Measurements from ENCODE around the gene POLR2M.

The POLR2M gene

DNA sequence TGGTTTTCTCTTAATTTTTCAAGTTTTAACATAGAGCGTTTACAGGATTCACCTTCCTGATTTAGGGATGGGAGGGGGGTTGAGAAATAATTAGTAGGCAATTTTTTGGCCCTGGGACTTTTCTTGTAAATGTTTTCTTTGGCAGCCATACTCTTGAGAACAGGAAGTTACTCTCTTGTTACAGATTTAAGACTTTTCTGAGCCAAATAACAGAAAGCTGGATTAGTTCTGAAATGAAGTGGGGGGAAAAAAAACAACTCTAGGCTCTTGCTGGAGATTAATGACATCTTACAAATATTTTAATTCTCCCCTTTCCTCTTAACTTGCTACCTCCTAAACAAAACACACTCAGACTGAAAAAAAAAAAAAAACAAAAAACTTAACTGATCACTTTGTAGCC, 13.8 kb upstream of the POLR2M start:
- DNase-seq, result no peak

- no peak for DNase-seq
Measured at GRCh38 chr15:57694279-57694678, 12.2 kb upstream of the POLR2M start.

DNA sequence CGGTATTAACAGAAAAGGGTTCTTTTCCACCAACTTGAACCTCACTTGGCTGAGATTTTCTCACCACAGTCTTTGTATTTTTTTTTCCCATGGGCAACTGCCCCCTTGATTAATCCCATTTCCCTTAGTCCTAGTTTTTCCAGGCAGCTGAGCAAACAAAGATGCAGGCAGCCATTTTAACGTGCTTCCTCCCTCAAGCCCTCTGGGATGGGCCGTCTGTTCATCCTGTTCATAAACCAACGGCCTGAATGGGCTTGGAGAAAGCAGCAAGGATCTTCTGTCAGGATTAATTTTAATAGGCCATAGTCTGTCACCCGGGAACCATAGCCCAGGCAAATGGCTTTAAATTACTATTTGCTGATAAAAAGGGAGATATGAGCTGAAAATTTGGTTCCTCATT, 10.4 kb upstream of the POLR2M start:
- DNase-seq, result no peak

DNA sequence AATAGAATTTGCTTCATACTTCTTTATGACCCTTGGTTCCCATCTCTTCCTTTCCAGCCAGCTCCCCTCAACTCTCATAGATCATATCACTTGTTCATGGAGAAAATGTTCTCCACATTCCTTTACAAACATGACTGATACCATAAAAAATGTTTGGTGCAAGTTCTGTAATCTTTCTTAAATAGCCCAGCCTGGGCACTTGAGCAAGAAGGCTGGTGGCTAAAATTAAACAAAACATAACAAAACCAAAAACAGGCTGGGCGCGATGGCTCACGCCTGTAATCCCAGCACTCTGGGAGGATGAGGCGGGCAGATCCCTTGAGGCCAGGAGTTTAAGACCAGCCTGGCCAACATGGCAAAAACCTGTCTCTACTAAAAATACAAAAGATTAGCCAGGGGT, 8.9 kb upstream of the POLR2M start:
- DNase-seq, result no peak

- no peak for DNase-seq
Measured at GRCh38 chr15:57698243-57698642, 8.3 kb upstream of the POLR2M start.

GRCh38 chr15:57698991-57699390, 7.5 kb upstream of the POLR2M start:
- no peak for DNase-seq

DNA sequence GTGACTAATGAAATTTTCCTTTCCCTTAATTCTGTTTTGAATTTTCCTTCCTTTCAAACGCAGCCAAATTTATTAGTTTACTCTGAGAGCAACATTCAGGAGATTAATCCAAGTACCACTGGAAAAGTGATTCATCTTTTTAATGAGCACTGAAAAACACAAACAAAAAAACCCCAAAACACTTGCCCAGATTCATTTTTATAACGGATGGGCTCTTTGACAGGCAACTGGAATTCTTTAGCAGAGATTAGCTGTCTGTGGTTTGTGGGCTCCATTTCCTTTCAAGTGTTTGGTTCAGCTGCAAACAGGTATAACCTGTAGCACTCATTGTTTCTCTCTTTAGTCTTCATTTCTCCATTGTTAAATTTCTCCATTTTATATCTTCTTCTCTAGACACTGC, 3.1 kb upstream of the POLR2M start:
- DNase-seq, result no peak

- DNase-seq, result no peak
Measured at GRCh38 chr15:57704441-57704840, 2.1 kb upstream of the POLR2M start.

GRCh38 chr15:57705746-57706404, 639 bp upstream of the POLR2M start:
- DNase-seq, result no peak

DNA sequence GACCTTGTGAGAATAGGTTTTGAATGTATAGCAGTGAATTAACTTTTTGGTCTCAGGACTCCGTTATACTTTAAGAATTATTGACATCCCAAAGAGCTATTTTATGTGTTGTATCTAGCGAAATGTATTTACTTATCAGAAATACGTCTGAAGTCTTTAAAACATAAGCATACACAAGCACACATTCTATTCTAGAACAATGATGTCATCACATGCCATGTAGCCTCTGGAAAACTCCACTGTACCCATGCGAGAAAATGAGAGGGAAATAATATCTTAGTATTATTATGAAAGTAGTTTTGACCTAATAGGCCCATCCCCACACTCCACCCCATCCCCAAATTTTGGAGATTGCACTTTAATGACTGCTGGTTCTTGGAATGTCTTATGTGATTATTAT, 1.5 kb downstream of the POLR2M start:
- DNase-seq, result no peak

DNA sequence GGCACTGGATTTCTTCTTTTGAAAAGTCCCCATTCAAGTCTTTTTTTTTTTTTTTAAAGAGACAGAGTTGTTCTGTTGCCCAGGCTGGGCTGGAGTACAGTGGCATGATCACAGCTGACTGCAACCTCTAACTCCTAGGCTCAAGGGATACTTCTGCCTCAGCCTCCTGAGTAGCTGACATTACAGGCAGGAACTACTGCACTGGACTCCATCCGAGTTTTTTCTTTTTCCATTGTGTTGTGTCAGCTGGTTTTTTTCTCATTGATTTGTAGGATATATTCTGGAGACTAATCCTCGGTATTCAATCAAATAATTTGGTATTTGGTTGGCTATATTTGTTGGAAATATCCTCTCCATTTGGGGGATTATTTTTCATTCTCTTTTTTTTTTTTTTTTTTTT, 11.8 kb downstream of the POLR2M start:
- no peak for DNase-seq

DNA sequence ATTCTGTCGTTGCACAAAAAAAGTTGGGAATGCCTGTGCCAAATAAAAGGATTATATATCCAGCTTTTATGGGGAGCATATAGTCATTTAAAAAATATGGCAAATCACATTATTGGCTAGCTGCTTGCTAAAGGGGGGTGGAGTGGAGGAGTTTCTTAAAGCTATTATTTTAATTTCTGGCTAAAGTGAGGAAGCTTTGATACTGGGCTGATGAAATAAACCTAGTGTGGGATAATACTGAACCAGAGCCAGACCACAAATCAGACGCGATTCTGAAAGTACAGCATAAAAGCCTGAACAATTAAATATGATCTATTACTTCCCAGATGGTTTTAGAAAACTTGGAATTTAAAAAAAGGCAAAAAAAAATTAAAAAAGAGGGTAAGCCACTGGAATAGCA, 14.4 kb downstream of the POLR2M start:
- DNase-seq, result no peak

- no peak for DNase-seq
Measured at GRCh38 chr15:57726411-57726810, 19.9 kb downstream of the POLR2M start.

DNA sequence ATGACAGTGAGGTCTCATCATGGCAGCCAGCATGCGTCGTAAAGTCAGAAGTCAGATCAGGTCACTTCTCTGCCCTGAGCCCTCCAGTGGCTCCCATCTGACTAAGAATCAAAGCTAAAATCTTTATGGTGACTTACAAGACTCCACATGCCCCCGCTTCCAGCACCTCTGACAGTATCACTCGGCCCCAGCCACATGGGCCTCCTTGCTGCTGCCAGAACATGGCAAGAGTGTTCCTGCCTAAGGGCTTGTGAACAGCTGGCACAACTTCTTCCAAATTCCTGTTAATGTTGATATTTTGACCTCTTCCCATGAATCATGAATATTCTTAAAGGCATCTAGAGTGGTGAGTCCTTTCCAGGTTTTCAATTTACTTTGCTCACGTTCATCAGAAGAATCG, 20.5 kb downstream of the POLR2M start:
- DNase-seq, result no peak

- no peak for DNase-seq
Measured at GRCh38 chr15:57728436-57728835, 21.9 kb downstream of the POLR2M start.

- DNase-seq, result no peak
Measured at GRCh38 chr15:57730876-57731275, 24.4 kb downstream of the POLR2M start.

GRCh38 chr15:57731530-57732103, 25.1 kb downstream of the POLR2M start:
- DNase-seq, result no peak

GRCh38 chr15:57732526-57733331, 26.2 kb downstream of the POLR2M start:
- DNase-seq, result no peak

- DNase-seq, result no peak
Measured at GRCh38 chr15:57734860-57735259, 28.3 kb downstream of the POLR2M start.

DNA sequence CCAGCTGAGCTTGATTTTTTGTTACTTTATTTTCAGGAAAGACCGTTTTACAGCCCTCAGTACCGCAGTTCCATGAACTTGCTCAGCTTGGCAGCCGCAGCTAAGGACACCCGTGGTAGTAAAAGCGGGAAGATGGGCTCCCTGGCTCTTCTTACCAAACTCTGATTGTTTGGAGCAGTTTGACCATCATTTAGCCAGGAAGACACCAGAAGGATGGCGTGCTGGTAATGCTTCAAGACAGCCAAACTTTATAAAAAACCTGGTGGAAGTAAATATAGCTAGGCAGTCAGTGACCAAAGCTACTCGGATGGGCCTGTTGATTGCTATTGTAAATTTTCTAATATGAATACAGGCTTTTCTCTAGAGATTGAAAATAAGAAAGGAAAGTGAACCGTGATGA, 28.9 kb downstream of the POLR2M start:
- DNase-seq, result no peak

DNA sequence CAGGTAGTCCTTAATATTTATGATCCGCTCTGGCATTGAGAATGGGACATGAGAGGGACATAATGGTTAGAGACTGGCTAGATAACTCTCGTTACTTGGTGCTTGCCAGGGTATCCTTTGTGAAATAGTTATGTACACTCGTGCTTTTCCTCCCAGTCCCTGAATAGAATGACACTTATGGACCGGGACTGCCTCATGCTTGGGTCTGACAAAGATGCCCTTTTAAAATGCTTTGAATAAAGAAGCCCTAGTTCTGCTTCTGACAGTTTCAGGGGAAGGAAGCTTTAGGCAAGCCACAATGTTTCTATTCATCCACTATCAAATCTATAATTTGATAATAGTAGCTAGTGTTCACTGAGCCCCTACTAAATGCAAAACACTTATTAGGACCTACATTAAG, 29.4 kb downstream of the POLR2M start:
- no peak for DNase-seq

GRCh38 chr15:57736591-57736990, 30.1 kb downstream of the POLR2M start:
- DNase-seq, result no peak

DNA sequence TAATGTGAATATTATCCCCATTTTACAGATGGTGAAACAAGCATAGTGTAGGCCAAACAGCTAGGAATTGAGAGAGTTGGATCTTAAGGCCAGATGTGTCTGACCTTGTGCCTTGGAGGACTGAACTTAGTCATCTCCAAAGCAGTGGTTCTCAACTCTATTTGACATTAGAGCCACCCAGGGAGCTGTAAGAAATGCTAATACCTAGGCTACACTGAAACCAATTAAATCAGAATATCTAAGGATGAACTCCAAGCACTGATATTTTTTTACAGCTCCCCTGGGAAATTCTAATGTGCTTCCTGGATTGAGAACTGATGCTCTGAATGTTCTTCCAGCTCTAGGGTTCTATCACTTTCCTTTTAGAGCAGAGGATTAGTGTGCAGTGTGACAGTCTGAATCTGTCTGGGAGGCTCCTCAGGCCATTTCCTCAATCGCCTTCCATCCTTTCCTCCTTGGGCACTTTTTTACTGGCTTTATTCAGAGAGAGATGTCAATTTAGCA, 32.3 kb downstream of the POLR2M start:
- no peak for DNase-seq

- DNase-seq, result no peak
Measured at GRCh38 chr15:57740048-57740447, 33.5 kb downstream of the POLR2M start.

Data from 8988T (cell line).